Cardiac septum (tissue), 1 donor: ENCODE data around the gene VANGL1. TPM values are rescaled to one million over a fixed set of nuclear protein-coding genes. Genes with fewer than 3 reads are reported as not detected.
"Not testable (repeated sequence)": the region's sequence is repeated elsewhere in the genome, so short reads cannot be mapped to it uniquely, and the experiment has no call there.

ENCODE experiments used
- DNase-seq: peaks from one replicate; pipeline ENCODE4 v3.0.0-alpha.2; 2020; ENCODE audit warnings: low spot score
- intact Hi-C: fragments of 100-400 bp; cut with DNase I; formaldehyde crosslinking; loops from one replicate; pipeline ENCODE4 v1.14.0; 2022
- long read RNA-seq: library from polyadenylated mRNA; unstranded; transcript quantifications from one replicate; pipeline ENCODE4 v2.0.0, GENCODE V29; 2021
- total RNA-seq: library from RNA; stranded (reverse); fragmentation: NEBNext Ultra II Directional; extraction: Animal tissue kit (Norgen Biotek cat#: 25700); gene quantifications from one replicate; pipeline ENCODE4 v1.2.1, GENCODE V29; 2021
- donor health status: DM: no; HTN: no; CAD: no.

Gene VANGL1
- 7.8 TPM for total RNA-seq
- long read RNA-seq, full-length matches to known transcripts = 5 of 12 reads
- long read RNA-seq, partial matches to known transcripts = 2 of 12 reads
- long read RNA-seq, other reads (novel, unspliced or antisense) = 5 of 12 reads

- intact Hi-C loops = no loop called here
- DNase-seq = no peak
These were observed at the start of gene VANGL1 for GRCh38 chr1:115641762-115642167. VANGL1 (plus strand) TSS chr1:115641970; CDS start chr1:115651414, 9,444 bp downstream.

- intact Hi-C loops = no loop called here
- DNase-seq = no peak
These were observed 49.5 kb upstream of the VANGL1 start for GRCh38 chr1:115592264-115592663.

- no peak for DNase-seq
- intact Hi-C loops = loop anchor here (2.0 kb wide), 1 partner anchor 47 kb away; no protein-coding TSS in a partner anchor
These were observed 48.2 kb upstream of the VANGL1 start for GRCh38 chr1:115593365-115594259.

GRCh38 chr1:115594600-115594999, 47.2 kb upstream of the VANGL1 start:
- intact Hi-C loops = loop anchor here (2.0 kb wide), 1 partner anchor 48 kb away; no protein-coding TSS in a partner anchor
- no peak for DNase-seq

- DNase-seq = peak; percentile 88
- intact Hi-C loops = loop anchor here (1.0 to 5.0 kb wide), 4 partner anchors 49 to 613 kb away; no protein-coding TSS in a partner anchor
These were observed 46.3 kb upstream of the VANGL1 start for GRCh38 chr1:115595279-115596079.

GRCh38 chr1:115596080-115596780, 45.5 kb upstream of the VANGL1 start:
- intact Hi-C loops = loop anchor here (5.0 kb wide), 2 partner anchors 119 to 614 kb away; no protein-coding TSS in a partner anchor
- no peak for DNase-seq

GRCh38 chr1:115604508-115604907, 37.3 kb upstream of the VANGL1 start:
- DNase-seq = no peak
- intact Hi-C loops = no loop called here

- intact Hi-C loops = no loop called here
- no peak for DNase-seq
These were observed 35.5 kb upstream of the VANGL1 start for GRCh38 chr1:115606305-115606704.

- intact Hi-C loops = loop anchor here (2.0 kb wide), 2 partner anchors 98 to 164 kb away; no protein-coding TSS in a partner anchor
- no peak for DNase-seq
These were observed 32.7 kb upstream of the VANGL1 start for GRCh38 chr1:115609021-115609420.

GRCh38 chr1:115613767-115614166, 28.0 kb upstream of the VANGL1 start:
- no peak for DNase-seq
- intact Hi-C loops = no loop called here

- no peak for DNase-seq
- intact Hi-C loops = no loop called here
These were observed 21.3 kb upstream of the VANGL1 start for GRCh38 chr1:115620453-115620852.

GRCh38 chr1:115620950-115621349, 20.8 kb upstream of the VANGL1 start:
- DNase-seq = no peak
- intact Hi-C loops = no loop called here

- DNase-seq = no peak
- intact Hi-C loops = no loop called here
These were observed 16.9 kb upstream of the VANGL1 start for GRCh38 chr1:115624859-115625258.

- intact Hi-C loops = no loop called here
- no peak for DNase-seq
These were observed 11.4 kb upstream of the VANGL1 start for GRCh38 chr1:115630342-115630741.

- intact Hi-C loops = no loop called here
- DNase-seq = no peak
These were observed 9.3 kb upstream of the VANGL1 start for GRCh38 chr1:115632251-115633026.

- intact Hi-C loops, DNase-seq: not testable (repeated sequence)
These were observed 8.2 kb upstream of the VANGL1 start for GRCh38 chr1:115633606-115634005.

- intact Hi-C loops, DNase-seq: not testable (repeated sequence)
These were observed 4.5 kb upstream of the VANGL1 start for GRCh38 chr1:115637247-115637646.

GRCh38 chr1:115640384-115640783, 1.4 kb upstream of the VANGL1 start:
- intact Hi-C loops = no loop called here
- no peak for DNase-seq
